WI38 (cell line): ENCODE data around the gene ZNF514.

ENCODE experiments used
- H3K4me3 ChIP-seq: 2 replicates; pipeline ENCODE4 v1.5.1; 2011; ENCODE audit warnings: low read depth, mild to moderate bottlenecking, control low read depth, low read length
- CTCF ChIP-seq: IDR thresholded peaks from 2 replicates; pipeline ENCODE4 v1.5.1; 2012; ENCODE audit warnings: low read depth, mild to moderate bottlenecking, control low read depth, low read length

ZNF514 gene

GRCh38 chr2:95166065-95166763 lies 6.6 kb upstream of the ZNF514 start:
- H3K4me3 ChIP-seq = peak overlapping the region; percentile 82
- TF ChIP-seq CTCF = no peak

GRCh38 chr2:95165371-95166064 lies 5.9 kb upstream of the ZNF514 start, which contains the start of gene ZNF2:
TSS of gene ZNF2 (plus strand) at chr2:95165809. CDS start at chr2:95176227, 10,418 bp downstream.
- TF ChIP-seq CTCF = no peak
- H3K4me3 ChIP-seq = peak within 1 kb of the TSS; percentile 82

DNA sequence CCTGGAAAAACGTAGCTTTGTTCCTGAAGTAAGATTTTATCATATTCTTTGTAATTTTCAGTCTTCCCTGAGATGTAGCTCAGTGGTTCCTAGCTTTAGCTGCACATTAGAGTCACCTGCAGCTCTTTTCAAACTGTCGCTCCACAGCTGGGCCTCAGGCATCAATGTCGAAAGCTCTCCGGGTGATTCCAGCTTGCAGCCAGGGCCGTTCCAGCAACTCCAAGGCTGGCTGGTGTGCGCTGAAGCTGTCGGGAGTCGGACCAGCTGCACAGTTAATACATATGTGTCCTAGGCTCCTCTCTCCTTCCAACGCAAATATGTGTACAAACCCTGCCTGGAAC lies 5.4 kb upstream of the ZNF514 start:
- TF ChIP-seq CTCF = no peak
- H3K4me3 ChIP-seq = peak overlapping the region; percentile 82

DNA sequence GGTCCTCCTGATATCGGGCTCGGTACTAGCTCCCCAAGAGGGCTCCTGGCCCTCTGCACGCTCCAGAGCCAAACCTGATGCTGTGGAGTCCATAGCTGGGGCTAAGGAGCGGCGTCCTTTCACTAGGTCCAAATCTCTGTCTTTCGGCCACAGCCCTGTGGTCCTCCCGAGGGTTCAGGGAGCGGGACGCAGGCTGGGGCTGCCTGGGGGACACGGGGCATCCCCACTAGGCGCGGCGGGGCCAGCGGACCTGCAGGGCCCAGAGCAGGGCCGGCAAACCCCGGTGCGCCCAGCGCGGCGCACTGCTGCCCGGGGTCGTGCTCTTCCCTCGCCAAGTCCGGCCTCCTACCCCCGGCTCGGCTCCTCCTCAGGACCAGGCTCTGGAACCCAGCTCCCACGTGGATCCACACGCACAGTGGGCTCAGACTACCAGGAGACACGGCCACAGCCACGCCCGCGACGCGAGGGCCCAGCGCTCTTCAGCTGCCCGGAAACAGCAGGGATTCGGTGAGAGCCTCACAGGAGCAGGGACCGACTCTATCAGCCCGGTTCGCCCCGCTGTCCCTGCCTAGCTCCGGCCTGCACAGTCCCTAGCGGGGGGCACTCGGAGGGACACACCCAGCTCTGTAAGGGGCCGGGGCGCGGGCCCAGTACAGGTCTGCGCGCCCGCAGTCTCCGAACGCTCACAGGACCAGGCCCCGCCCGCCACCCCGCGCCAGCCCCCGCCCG lies 593 bp downstream of the ZNF514 start:
- TF ChIP-seq CTCF = no peak
- peak overlapping the region; percentile 72 for H3K4me3 ChIP-seq

DNA sequence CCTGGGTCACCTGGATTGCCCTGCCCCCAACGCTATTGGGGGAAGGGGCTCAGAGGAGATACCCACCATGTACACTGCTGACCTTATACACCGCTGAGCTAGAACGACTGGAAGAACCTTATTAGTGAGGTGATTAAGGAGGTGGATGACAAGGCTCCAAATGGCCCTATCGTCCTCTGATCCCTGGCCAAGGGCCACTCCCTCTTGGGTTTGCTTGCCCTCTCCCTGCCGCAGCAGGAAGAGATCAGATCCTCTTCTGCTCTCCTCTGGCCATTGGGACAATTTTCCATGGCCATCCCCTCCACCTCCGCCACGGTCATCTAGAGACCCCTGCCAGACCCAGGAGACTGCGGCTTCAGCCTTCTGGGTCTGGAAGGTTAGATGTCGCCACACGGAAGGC lies 1.2 kb downstream of the ZNF514 start:
- no peak for TF ChIP-seq CTCF
- H3K4me3 ChIP-seq = peak overlapping the region; percentile 72

DNA sequence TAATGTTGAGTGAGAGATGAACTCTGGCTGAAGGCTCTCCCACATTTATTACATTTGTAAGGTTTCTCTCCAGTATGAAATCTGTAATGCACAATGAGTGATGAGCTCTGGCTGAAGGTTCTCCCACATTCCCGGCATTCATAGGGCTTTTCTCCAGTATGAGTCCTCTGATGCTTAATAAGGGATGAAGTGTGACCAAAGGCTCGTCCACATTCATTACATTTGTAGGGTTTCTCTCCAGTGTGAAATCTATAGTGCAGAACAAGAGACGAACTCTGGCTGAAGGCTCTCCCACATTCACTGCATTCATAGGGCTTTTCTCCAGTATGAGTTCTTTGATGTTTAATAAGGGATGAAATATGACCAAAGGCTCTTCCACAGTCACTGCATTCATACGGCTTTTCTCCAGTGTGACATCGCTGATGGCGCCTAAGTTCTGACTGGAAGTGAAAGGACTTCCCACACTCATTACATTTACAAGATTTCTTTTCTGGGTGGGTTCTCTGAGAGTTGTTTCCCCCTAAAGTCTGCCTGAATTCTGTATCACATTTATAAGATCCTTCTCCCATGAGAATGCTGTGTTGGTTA lies 10.2 kb downstream of the ZNF514 start:
- TF ChIP-seq CTCF = no peak
- H3K4me3 ChIP-seq = no peak overlapping the region
